H9 (cell line): ENCODE results near the gene UNC80. TPM values are rescaled to one million over a fixed set of nuclear protein-coding genes. Genes with fewer than 3 reads are reported as not detected.

ENCODE experiments used
- DNase-seq: peaks from one replicate; pipeline ENCODE4 v3.0.0-alpha.2; 2017
- H2AFZ ChIP-seq: one replicate; pipeline ENCODE4 v1.6.1; 2013; ENCODE audit warnings: mild to moderate bottlenecking, low read length, control low read depth, moderate library complexity
- H2AK5ac ChIP-seq: 2 replicates; pipeline ENCODE4 v1.6.1; 2013; ENCODE audit warnings: low read length, control low read depth, mixed read lengths; ENCODE audit not compliant: insufficient read length
- H2BK120ac ChIP-seq: one replicate; pipeline ENCODE4 v1.6.1; 2013; ENCODE audit warnings: low read depth, mild to moderate bottlenecking, low read length, control low read depth, inconsistent platforms; ENCODE audit not compliant: poor library complexity, severe bottlenecking
- H2BK12ac ChIP-seq: 2 replicates; pipeline ENCODE4 v1.6.1; 2013; ENCODE audit warnings: low read length, control low read depth, mixed read lengths, low read depth; ENCODE audit not compliant: insufficient read length
- H2BK15ac ChIP-seq: 2 replicates; pipeline ENCODE4 v1.6.1; 2013; ENCODE audit warnings: low read depth, low read length, control low read depth
- H2BK20ac ChIP-seq: one replicate; pipeline ENCODE4 v1.6.1; 2013; ENCODE audit warnings: low read depth, mild to moderate bottlenecking, low read length, control low read depth, inconsistent platforms; ENCODE audit not compliant: poor library complexity, severe bottlenecking
- H2BK5ac ChIP-seq: 2 replicates; pipeline ENCODE4 v1.6.1; 2013; ENCODE audit warnings: low read length, control low read depth, mixed read lengths; ENCODE audit not compliant: insufficient read length
- H3K14ac ChIP-seq: 2 replicates; pipeline ENCODE4 v1.6.1; 2013; ENCODE audit warnings: low read length, control low read depth; ENCODE audit not compliant: insufficient read depth
- H3K18ac ChIP-seq: 2 replicates; pipeline ENCODE4 v1.6.1; 2013; ENCODE audit warnings: low read depth, mild to moderate bottlenecking, mixed read lengths, low read length, control low read depth; ENCODE audit not compliant: insufficient read length
- H3K23ac ChIP-seq: 2 replicates; pipeline ENCODE4 v1.6.1; 2013; ENCODE audit warnings: low read length, control low read depth, mixed read lengths, low read depth; ENCODE audit not compliant: insufficient read length
- H3K23me2 ChIP-seq: 2 replicates; pipeline ENCODE4 v1.6.1; 2013; ENCODE audit warnings: low read depth, mild to moderate bottlenecking, mixed read lengths, low read length, control low read depth; ENCODE audit not compliant: insufficient read length, poor library complexity, severe bottlenecking
- H3K27ac ChIP-seq: 2 replicates; pipeline ENCODE4 v1.5.1; 2013; ENCODE audit warnings: low read length, control low read depth, mixed read lengths, low read depth; ENCODE audit not compliant: insufficient read length
- H3K27me3 ChIP-seq: 2 replicates; pipeline ENCODE4 v1.6.1; 2013; ENCODE audit warnings: low read length, control low read depth, inconsistent platforms; ENCODE audit not compliant: insufficient read depth
- H3K4ac ChIP-seq: 2 replicates; pipeline ENCODE4 v1.6.1; 2013; ENCODE audit warnings: low read depth, mild to moderate bottlenecking, control low read depth, inconsistent platforms, low read length, moderate library complexity
- H3K4me1 ChIP-seq: 2 replicates; pipeline ENCODE4 v1.6.1; 2013; ENCODE audit warnings: low read length, control low read depth, inconsistent platforms; ENCODE audit not compliant: insufficient read depth
- H3K4me2 ChIP-seq: 2 replicates; pipeline ENCODE4 v1.6.1; 2013; ENCODE audit warnings: low read length, control low read depth, mixed read lengths; ENCODE audit not compliant: insufficient read length, insufficient read depth
- H3K56ac ChIP-seq: 2 replicates; pipeline ENCODE4 v1.6.1; 2013; ENCODE audit warnings: low read depth, mild to moderate bottlenecking, mixed read lengths, low read length, control low read depth; ENCODE audit not compliant: insufficient read length
- H3K79me1 ChIP-seq: 2 replicates; pipeline ENCODE4 v1.6.1; 2013; ENCODE audit warnings: low read depth, mild to moderate bottlenecking, moderate library complexity, low read length, control low read depth, inconsistent platforms; ENCODE audit not compliant: insufficient read depth, poor library complexity, severe bottlenecking
- H3K79me2 ChIP-seq: 2 replicates; pipeline ENCODE4 v1.6.1; 2013; ENCODE audit warnings: low read length, control low read depth, inconsistent platforms; ENCODE audit not compliant: insufficient read depth
- H3K9ac ChIP-seq: 2 replicates; pipeline ENCODE4 v1.6.1; 2013; ENCODE audit warnings: low read length, control low read depth, mixed read lengths; ENCODE audit not compliant: insufficient read length; ENCODE audit errors: extremely low read depth
- H3K9me3 ChIP-seq: one replicate; pipeline ENCODE4 v1.6.1; 2013; ENCODE audit warnings: low read depth, low read length, inconsistent platforms; ENCODE audit not compliant: control insufficient read depth
- H3T11ph ChIP-seq: one replicate; pipeline ENCODE4 v1.6.1; 2013; ENCODE audit warnings: mild to moderate bottlenecking, low read length, control low read depth, inconsistent platforms
- H4K20me1 ChIP-seq: one replicate; pipeline ENCODE4 v1.6.1; 2013; ENCODE audit not compliant: control insufficient read depth, insufficient read length, insufficient read depth
- H4K5ac ChIP-seq: 2 replicates; pipeline ENCODE4 v1.6.1; 2013; ENCODE audit warnings: low read depth, mild to moderate bottlenecking, mixed read lengths, low read length, control low read depth; ENCODE audit not compliant: insufficient read length
- H4K8ac ChIP-seq: replicated peaks from 2 replicates; pipeline ENCODE4 v1.6.1; 2013; ENCODE audit warnings: low read length, control low read depth, mixed read lengths, low read depth; ENCODE audit not compliant: insufficient read length
- H4K91ac ChIP-seq: 2 replicates; pipeline ENCODE4 v1.6.1; 2013; ENCODE audit warnings: low read depth, mild to moderate bottlenecking, moderate library complexity, mixed read lengths, low read length, control low read depth; ENCODE audit not compliant: insufficient read length
- H3K27ac Mint-ChIP-seq, 3 experiments: 2 replicates in 2 of 3; 3 replicates in 1 of 3; pipeline ENCODE4 v1.8.0; 2020 to 2021; ENCODE audit warnings: mixed read lengths in 3 of 3, mild to moderate bottlenecking in 1 of 3, moderate library complexity in 1 of 3
- H3K27me3 Mint-ChIP-seq: 2 replicates; pipeline ENCODE4 v1.8.0; 2021; ENCODE audit warnings: low read depth, mild to moderate bottlenecking, moderate library complexity, mixed read lengths
- H3K36me3 Mint-ChIP-seq, 3 experiments: 2 replicates in 2 of 3; 3 replicates in 1 of 3; pipeline ENCODE4 v1.8.0; 2020 to 2021; ENCODE audit warnings: low read depth in 3 of 3, mixed read lengths in 3 of 3; ENCODE audit not compliant: insufficient read depth in 1 of 3
- H3K4me1 Mint-ChIP-seq, 2 experiments: 2 replicates each; pipeline ENCODE4 v1.8.0; 2020; ENCODE audit warnings: mixed read lengths in 2 of 2
- H3K4me3 Mint-ChIP-seq, 2 experiments: 2 replicates in 1 of 2; 3 replicates in 1 of 2; pipeline ENCODE4 v1.8.0; 2020 to 2021; ENCODE audit warnings: mild to moderate bottlenecking in 2 of 2, mixed read lengths in 2 of 2, moderate library complexity in 1 of 2
- H3K9me3 Mint-ChIP-seq, 2 experiments: 2 replicates in 1 of 2; 3 replicates in 1 of 2; pipeline ENCODE4 v1.8.0; 2020; ENCODE audit warnings: mild to moderate bottlenecking in 2 of 2, mixed read lengths in 2 of 2, moderate library complexity in 1 of 2
- CTCF ChIP-seq: fragments of 200-600 bp; sonication (generic); conservative IDR thresholded peaks from 3 replicates; pipeline ENCODE4 v1.8.0; 2021; ENCODE audit warnings: antibody characterized with exemption, mild to moderate bottlenecking
- total RNA-seq: library from RNA; stranded (reverse); gene quantifications from 2 replicates; pipeline ENCODE4 v1.2.1, GENCODE V29; 2021

The UNC80 gene
- total RNA-seq, 1 experiment from 2014 or later, result 0.52 TPM

GRCh38 chr2:209907746-209908145 lies 136.1 kb downstream of the UNC80 start:
- Histone ChIP-seq H4K8ac (no peak overlapping the region), H2BK5ac (no peak overlapping the region), H3K4me2 (no peak overlapping the region), H2BK12ac (no peak overlapping the region), H3K23ac (no peak overlapping the region), H4K91ac (no peak overlapping the region), H3K79me1 (no peaks in the 10 kb centered on the region), H2BK20ac (no peak overlapping the region), H2BK15ac (no peak overlapping the region), H3K9ac (no peak overlapping the region), H4K5ac (no peak overlapping the region), H3K4me1 (no peaks in the 10 kb centered on the region), H3K18ac (no peak overlapping the region), H3K27me3 (no peaks in the 10 kb centered on the region), H3K27ac (no peak overlapping the region), H3K56ac (no peak overlapping the region), H2BK120ac (no peak overlapping the region), H3K79me2 (no peaks in the 10 kb centered on the region), H2AFZ (no peak overlapping the region), H4K20me1 (no peaks in the 10 kb centered on the region), H2AK5ac (no peak overlapping the region), H3T11ph (no peak overlapping the region), H3K23me2 (no peaks in the 10 kb centered on the region), H3K9me3 (no peaks in the 10 kb centered on the region), H3K4ac (no peak overlapping the region), H3K14ac (no peak overlapping the region)
- DNase-seq, result no peak
- peaks cover 0 to 3% (median 0%) of the 10 kb centered on the region in 3 experiments; a peak in 3 of 7 replicates for H3K36me3 Mint-ChIP-seq
- no peak for TF ChIP-seq CTCF
- H3K4me1 Mint-ChIP-seq, result no peaks in the 10 kb centered on the region
- H3K9me3 Mint-ChIP-seq, result peaks cover 3 to 9% of the 10 kb centered on the region in 2 experiments; a peak in 4 of 5 replicates
- no peak overlapping the region for H3K4me3 Mint-ChIP-seq
- H3K27me3 Mint-ChIP-seq, result no peaks in the 10 kb centered on the region
- H3K27ac Mint-ChIP-seq, result no peak overlapping the region
